WTC11 (cell line): Measurements from ENCODE around the gene WNT10A.

Source experiments
- CTCF ChIP-seq: fragments of 200-600 bp; IDR thresholded peaks from 2 replicates; pipeline ENCODE4 v1.8.0; 2022; ENCODE audit warnings: antibody characterized with exemption
- EMX1 ChIP-seq: fragments of 250-450 bp; sonication (Bioruptor Pico); IDR thresholded peaks from 2 replicates; pipeline ENCODE4 v1.8.0; 2021; ENCODE audit warnings: mild to moderate bottlenecking
- FOXP1 ChIP-seq: sonication (generic); formaldehyde crosslinking; IDR thresholded peaks from 2 replicates; pipeline ENCODE4 v1.8.0; 2022; ENCODE audit warnings: missing genetic modification reagents, mild to moderate bottlenecking, moderate library complexity, borderline replicate concordance
- GTF2I ChIP-seq: fragments of 250-450 bp; sonication (Bioruptor Pico); conservative IDR thresholded peaks from 2 replicates; pipeline ENCODE4 v1.4.0; 2021; ENCODE audit warnings: mild to moderate bottlenecking
- IRF1 ChIP-seq: sonication (generic); formaldehyde crosslinking; IDR thresholded peaks from 2 replicates; pipeline ENCODE4 v1.8.0; 2023; ENCODE audit warnings: missing genetic modification reagents
- NFYB ChIP-seq: sonication (generic); formaldehyde crosslinking; conservative IDR thresholded peaks from 2 replicates; pipeline ENCODE4 v1.8.0; 2022; ENCODE audit warnings: low read depth, missing genetic modification reagents

- TF ChIP-seq CTCF (no peak), GTF2I (CRISPR knock-in tag) (no peak), EMX1 (no peak), FOXP1 (CRISPR knock-in tag) (no peak), NFYB (CRISPR knock-in tag) (no peak), IRF1 (CRISPR knock-in tag) (no peak)
Measured at GRCh38 chr2:218890369-218890768, 9.7 kb downstream of the WNT10A start.
